ENCODE results near the gene CFAP77.

CFAP77 gene

GRCh38 chr9:132541051-132541450 lies 131.0 kb downstream of the CFAP77 start:
- no peak overlapping the region for H3K4me3 ChIP-seq (ENCODE audit: low read length)
- DNase-seq (ENCODE audit: low read depth), result no peak
- no peak for TF ChIP-seq CTCF (conservative IDR thresholded peaks at IDR 0.05; ENCODE audit: low read length)

- no peak for TF ChIP-seq CTCF (conservative IDR thresholded peaks at IDR 0.05; ENCODE audit: low read length)
- H3K4me3 ChIP-seq (ENCODE audit: low read length), result no peak overlapping the region
- no peak for DNase-seq (ENCODE audit: low read depth)
Measured at GRCh38 chr9:132541870-132542830, 132.1 kb downstream of the CFAP77 start.

- DNase-seq (ENCODE audit: low read depth), result no peak
- no peak overlapping the region for H3K4me3 ChIP-seq (ENCODE audit: low read length)
- no peak for TF ChIP-seq CTCF (conservative IDR thresholded peaks at IDR 0.05; ENCODE audit: low read length)
Measured at GRCh38 chr9:132543251-132543650, 133.2 kb downstream of the CFAP77 start.

- no peak for TF ChIP-seq CTCF (conservative IDR thresholded peaks at IDR 0.05; ENCODE audit: low read length)
- no peak for DNase-seq (ENCODE audit: low read depth)
Measured at GRCh38 chr9:132543960-132544359, 133.9 kb downstream of the CFAP77 start.

GRCh38 chr9:132545578-132545977 lies 135.6 kb downstream of the CFAP77 start:
- H3K4me3 ChIP-seq (ENCODE audit: low read length), result no peak overlapping the region
- no peak for TF ChIP-seq CTCF (conservative IDR thresholded peaks at IDR 0.05; ENCODE audit: low read length)
- no peak for DNase-seq (ENCODE audit: low read depth)

More at GRCh38 chr9:132543960-132544359, 133.9 kb downstream of the CFAP77 start:
- H3K4me3 ChIP-seq (ENCODE audit: low read length), result no peak overlapping the region

- DNase-seq (ENCODE audit: low read depth), result no peak
- no peak overlapping the region for H3K4me3 ChIP-seq (ENCODE audit: low read length)
Measured at GRCh38 chr9:132546148-132547051, 136.4 kb downstream of the CFAP77 start.

More at GRCh38 chr9:132546148-132547051, 136.4 kb downstream of the CFAP77 start:
- TF ChIP-seq CTCF (conservative IDR thresholded peaks at IDR 0.05; ENCODE audit: low read length), result peak; percentile 15
